Muscle layer of duodenum (tissue), 2 donors: ENCODE measurements around the gene FREM1.
"Not testable (repeated sequence)": the region's sequence is repeated elsewhere in the genome, so short reads cannot be mapped to it uniquely, and the experiment has no call there.

Experiments
- H3K27ac ChIP-seq: one replicate; pipeline ENCODE4 v1.7.0; 2013; ENCODE audit warnings: mild to moderate bottlenecking, low read length
- H3K27me3 ChIP-seq: one replicate; pipeline ENCODE4 v1.7.0; 2013; ENCODE audit warnings: low read depth, mild to moderate bottlenecking, control low read depth, low read length
- H3K36me3 ChIP-seq, 2 donors: one replicate each; pipeline ENCODE4 v1.7.0; 2013; ENCODE audit warnings: low read length in 2 of 2, control low read depth in 1 of 2, mild to moderate bottlenecking in 1 of 2; ENCODE audit not compliant: insufficient read depth in 2 of 2, control insufficient read depth in 1 of 2
- H3K4me1 ChIP-seq, 2 donors: one replicate each; pipeline ENCODE4 v1.7.0; 2013; ENCODE audit warnings: low read length in 2 of 2, mild to moderate bottlenecking in 2 of 2, control low read depth in 1 of 2, moderate library complexity in 1 of 2; ENCODE audit not compliant: insufficient read depth in 2 of 2, control insufficient read depth in 1 of 2
- H3K4me3 ChIP-seq, 2 donors: one replicate each; pipeline ENCODE4 v1.7.0; 2013; ENCODE audit warnings: low read length in 2 of 2, low read depth in 1 of 2, mild to moderate bottlenecking in 1 of 2
- H3K9me3 ChIP-seq, 2 donors: one replicate each; pipeline ENCODE4 v1.7.0; 2013; ENCODE audit warnings: low read length in 2 of 2, control low read depth in 1 of 2, mild to moderate bottlenecking in 1 of 2; ENCODE audit not compliant: control insufficient read depth in 1 of 2
- donor health status: healthy.

The FREM1 gene

GRCh38 chr9:14935106-14935751, 25.0 kb upstream of the FREM1 start:
- Histone ChIP-seq H3K4me1 (no peaks in the 10 kb centered on the region), H3K36me3 (no peaks in the 10 kb centered on the region), H3K9me3 (no peaks in the 10 kb centered on the region), H3K4me3 (no peak overlapping the region), H3K27ac (no peak overlapping the region), H3K27me3 (no peaks in the 10 kb centered on the region)

- no peak overlapping the region for H3K4me3 ChIP-seq
- no peak overlapping the region for H3K27ac ChIP-seq
- H3K36me3 ChIP-seq, result no peaks in the 10 kb centered on the region
- no peaks in the 10 kb centered on the region for H3K27me3 ChIP-seq
- H3K9me3 ChIP-seq, result no peaks in the 10 kb centered on the region
- no peaks in the 10 kb centered on the region for H3K4me1 ChIP-seq
Measured at GRCh38 chr9:14932641-14933040, 22.4 kb upstream of the FREM1 start.

DNA sequence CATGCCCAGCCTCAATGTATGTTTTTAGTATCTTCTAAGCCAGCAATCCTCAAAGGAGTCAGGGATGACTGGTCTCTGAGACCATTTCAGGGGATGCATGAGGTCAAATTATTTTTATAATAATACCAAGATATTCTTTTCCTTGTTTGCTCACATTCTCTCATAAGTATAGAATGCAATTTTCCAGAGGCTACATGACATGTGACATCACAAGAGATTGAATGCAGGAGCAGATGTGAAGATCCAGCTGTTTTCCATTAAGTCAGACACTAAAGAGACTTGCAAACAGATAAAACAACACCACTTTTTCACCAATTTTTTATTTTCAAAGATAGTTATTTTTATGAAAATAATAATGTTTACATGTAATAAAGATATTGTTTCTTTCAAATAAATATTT, 22.0 kb upstream of the FREM1 start:
- H3K27ac ChIP-seq, result no peak overlapping the region
- no peaks in the 10 kb centered on the region for H3K4me1 ChIP-seq
- H3K36me3 ChIP-seq, result no peaks in the 10 kb centered on the region
- H3K27me3 ChIP-seq, result no peaks in the 10 kb centered on the region
- no peaks in the 10 kb centered on the region for H3K9me3 ChIP-seq
- H3K4me3 ChIP-seq, result no peak overlapping the region

DNA sequence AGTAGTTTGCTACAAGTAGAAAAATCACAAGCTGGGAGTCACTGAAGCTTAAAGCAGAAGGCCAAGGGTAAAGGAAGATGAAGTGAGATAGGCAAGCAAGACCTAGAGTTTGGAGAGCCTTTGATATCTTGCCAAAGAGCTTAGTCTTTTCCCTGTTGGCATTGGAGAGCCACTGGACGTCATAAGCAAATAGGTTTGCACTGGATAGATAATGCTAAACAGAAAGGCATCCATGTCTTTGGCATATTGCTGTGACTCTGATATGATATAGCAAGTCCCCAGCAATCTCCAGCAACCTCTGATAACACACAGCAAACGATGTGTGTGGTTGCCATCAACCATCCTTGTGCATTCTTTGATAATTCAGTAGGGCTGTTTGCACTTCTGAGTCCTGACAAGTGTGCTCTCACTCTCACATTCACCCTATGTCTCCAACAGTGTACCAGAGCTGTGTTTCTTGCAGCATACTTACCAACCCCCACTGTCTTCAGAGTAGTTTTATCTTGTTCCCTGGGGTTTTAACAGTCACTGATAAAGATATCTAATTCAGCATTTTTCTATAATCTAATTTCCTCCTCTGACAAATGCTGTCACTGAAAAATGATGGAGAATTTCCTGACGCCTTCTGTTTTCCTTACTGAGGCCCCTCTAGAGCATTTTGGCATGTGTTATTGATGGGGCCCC, 16.9 kb upstream of the FREM1 start:
- no peaks in the 10 kb centered on the region for H3K27me3 ChIP-seq
- no peaks in the 10 kb centered on the region for H3K4me1 ChIP-seq
- no peaks in the 10 kb centered on the region for H3K36me3 ChIP-seq
- H3K27ac ChIP-seq, result no peak overlapping the region
- H3K4me3 ChIP-seq, result no peak overlapping the region
- H3K9me3 ChIP-seq, result no peaks in the 10 kb centered on the region

DNA sequence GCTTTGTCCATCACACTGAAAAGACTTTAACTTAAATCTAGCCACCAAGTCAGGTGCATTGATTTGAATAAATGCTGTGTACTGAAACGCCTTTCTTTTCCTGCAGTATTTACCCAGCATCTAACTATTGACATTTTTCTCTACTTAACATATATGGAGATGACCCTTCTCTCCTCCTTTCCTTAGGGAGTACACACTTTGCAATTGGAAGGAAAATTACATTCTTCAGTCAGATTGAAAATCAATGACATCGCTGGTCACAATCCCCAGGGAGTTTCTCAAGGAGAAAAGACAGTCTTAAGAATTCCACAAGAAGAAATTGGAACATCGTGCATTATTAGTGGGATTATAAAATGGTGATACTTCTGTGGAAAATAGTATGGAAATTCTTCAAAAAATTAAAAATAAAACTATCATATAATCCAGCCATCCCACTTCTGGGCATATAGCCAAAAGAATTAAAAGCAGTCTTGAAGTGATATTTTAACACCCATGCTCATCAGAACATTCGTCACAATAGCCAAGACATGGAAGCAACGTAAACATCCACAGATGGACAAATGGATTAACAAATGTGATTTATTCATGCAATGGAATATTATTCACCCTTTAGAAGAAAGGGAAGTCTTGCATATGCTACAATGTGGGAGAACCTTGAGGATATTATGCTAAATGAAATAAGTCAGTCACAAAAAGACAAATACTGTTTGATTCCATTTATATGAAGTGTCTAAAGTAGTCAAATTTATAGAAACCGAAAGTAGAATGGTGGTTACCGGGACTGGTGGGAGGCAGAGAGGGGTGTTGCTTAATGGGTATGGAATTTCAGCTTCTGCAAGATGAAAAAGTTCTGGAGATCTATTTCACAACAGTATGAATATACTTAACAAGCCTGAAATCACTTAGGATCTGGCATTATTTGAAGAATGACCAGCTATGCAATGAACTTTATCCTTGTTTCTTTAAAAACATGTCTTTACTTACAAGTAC, 14.3 kb upstream of the FREM1 start:
- Histone ChIP-seq H3K4me3 (peak overlapping the region in 1 of 2 donors; percentile 23), H3K27me3 (no peaks in the 10 kb centered on the region), H3K27ac (no peak overlapping the region), H3K9me3 (no peaks in the 10 kb centered on the region), H3K4me1 (no peaks in the 10 kb centered on the region), H3K36me3 (no peaks in the 10 kb centered on the region)

DNA sequence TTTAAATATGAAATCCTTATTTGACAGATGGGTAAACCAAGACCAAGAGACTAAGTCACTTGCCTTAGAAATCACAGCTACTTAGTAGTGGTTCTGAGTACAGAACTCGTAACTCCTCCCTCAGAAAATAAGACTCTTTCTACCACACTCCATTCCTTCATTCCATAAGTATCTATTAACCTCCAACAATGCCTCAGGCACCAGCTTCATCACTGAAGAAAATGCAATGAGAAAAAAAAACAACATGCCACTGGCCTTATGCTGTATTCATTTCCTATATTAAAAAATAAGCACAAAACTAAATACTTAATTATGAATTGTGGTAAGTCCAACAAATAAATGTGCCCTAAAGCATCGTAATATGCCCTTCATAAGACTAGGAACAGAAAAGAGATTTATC, 13.5 kb upstream of the FREM1 start:
- Histone ChIP-seq H3K36me3 (no peaks in the 10 kb centered on the region), H3K9me3 (no peaks in the 10 kb centered on the region), H3K4me3 (no peak overlapping the region), H3K4me1 (no peaks in the 10 kb centered on the region), H3K27ac (no peak overlapping the region), H3K27me3 (no peaks in the 10 kb centered on the region)

- H3K27ac ChIP-seq, H3K27me3 ChIP-seq, H3K9me3 ChIP-seq, H3K36me3 ChIP-seq, H3K4me1 ChIP-seq, H3K4me3 ChIP-seq: not testable (repeated sequence)
Measured at GRCh38 chr9:14920805-14921204, 10.6 kb upstream of the FREM1 start.

DNA sequence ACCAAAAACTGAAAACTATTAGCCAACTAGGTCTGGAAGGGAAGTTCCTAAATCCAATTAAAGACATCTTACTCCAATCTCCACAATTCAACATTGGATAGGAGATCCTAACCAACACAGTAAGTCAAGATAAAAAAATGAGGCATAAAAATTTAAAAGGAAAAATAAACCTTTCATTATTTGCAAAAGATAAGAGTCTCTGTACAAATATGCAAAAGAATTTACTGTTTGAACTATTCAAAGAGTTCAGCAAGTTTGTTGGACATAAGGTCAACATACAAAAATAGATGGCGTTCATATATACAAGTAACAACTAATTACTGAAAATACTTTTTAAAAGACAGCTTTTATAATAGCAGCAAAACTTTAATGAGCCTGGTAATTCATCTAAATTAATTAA, 3.1 kb upstream of the FREM1 start:
- Histone ChIP-seq H3K4me3 (no peak overlapping the region), H3K9me3 (no peaks in the 10 kb centered on the region), H3K27ac (no peak overlapping the region), H3K27me3 (no peaks in the 10 kb centered on the region), H3K36me3 (no peaks in the 10 kb centered on the region), H3K4me1 (peaks cover 0 to 5% of the 10 kb centered on the region in 2 donors)

- H3K9me3 ChIP-seq, result no peaks in the 10 kb centered on the region
- no peak overlapping the region for H3K27ac ChIP-seq
- H3K4me3 ChIP-seq, result no peak overlapping the region
- no peaks in the 10 kb centered on the region for H3K36me3 ChIP-seq
- peaks cover 0 to 5% of the 10 kb centered on the region in 2 donors for H3K4me1 ChIP-seq
- no peaks in the 10 kb centered on the region for H3K27me3 ChIP-seq
Measured at GRCh38 chr9:14912859-14913258, 2.6 kb upstream of the FREM1 start.

GRCh38 chr9:14911046-14911445, 818 bp upstream of the FREM1 start:
- Histone ChIP-seq H3K4me1 (peaks cover 0 to 5% of the 10 kb centered on the region in 2 donors), H3K27ac (no peak overlapping the region)

DNA sequence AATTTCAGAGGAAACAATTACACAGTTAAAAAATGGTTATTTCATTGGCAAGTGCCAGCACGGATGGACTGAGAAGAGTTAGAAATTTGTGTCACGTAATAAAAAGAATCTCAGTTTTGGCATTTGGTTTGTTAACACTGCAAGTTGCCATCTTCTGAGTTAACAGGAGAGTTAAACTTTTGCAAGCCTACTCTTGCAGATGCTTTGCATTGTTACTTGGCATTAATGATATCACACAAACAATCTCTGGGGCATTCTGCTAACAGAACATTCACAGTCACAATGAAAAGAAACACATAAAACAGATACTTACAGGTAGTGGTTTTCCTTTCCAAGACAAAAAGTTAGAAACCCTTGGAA, 647 bp downstream of the FREM1 start:
- Histone ChIP-seq H3K36me3 (no peaks in the 10 kb centered on the region), H3K27ac (peak overlapping the region; percentile 46), H3K9me3 (no peaks in the 10 kb centered on the region), H3K4me1 (peaks cover 0 to 5% of the 10 kb centered on the region in 2 donors), H3K4me3 (peak overlapping the region; percentile 51 to 61), H3K27me3 (no peaks in the 10 kb centered on the region)

More at GRCh38 chr9:14911046-14911445, 818 bp upstream of the FREM1 start:
- H3K4me3 ChIP-seq, result no peak overlapping the region
- H3K9me3 ChIP-seq, result no peaks in the 10 kb centered on the region
- no peaks in the 10 kb centered on the region for H3K27me3 ChIP-seq
- H3K36me3 ChIP-seq, result no peaks in the 10 kb centered on the region
